Activated T-helper 9 cell treated with anti-CD3 and anti-CD28 coated beads, Interleukin-2, amount 50 U/mL, for 16 hours (primary cell): ENCODE results near the gene TBX6.

ENCODE experiments used
- DNase-seq: peaks from one replicate; pipeline ENCODE4 v3.0.0-alpha.2; 2020; ENCODE audit warnings: low read depth

Gene TBX6

DNA sequence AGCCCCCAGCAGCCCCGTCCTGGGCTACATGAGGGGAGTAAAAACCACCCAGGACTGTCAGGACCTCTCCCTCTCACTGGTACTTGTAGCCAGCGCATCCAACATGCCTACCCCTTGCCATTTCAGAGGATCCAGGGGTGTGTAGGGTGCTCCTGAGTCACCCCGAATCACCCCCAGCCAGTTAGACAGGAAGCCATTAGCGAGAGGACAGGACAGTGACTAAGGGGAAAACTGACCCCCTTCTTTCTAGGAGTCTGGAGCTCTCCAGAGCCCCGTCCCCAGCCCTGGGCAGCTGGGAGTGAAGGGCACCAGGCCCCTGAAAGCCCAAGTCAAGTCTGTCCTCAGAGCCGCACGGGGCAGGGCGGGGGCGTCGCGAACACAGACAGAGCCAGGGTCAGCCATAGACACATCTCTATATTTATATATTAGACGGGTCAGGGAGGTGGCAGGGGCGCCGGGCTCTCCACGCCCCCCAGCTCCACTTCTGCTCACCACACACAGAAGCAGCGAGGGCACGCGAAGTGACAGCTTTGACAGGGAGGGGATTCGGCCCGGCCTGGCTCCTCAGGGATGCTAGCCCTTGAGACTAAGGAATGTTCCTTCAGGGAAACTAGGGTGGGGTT lies 22.1 kb upstream of the TBX6 start:
- DNase-seq, result no peak

DNA sequence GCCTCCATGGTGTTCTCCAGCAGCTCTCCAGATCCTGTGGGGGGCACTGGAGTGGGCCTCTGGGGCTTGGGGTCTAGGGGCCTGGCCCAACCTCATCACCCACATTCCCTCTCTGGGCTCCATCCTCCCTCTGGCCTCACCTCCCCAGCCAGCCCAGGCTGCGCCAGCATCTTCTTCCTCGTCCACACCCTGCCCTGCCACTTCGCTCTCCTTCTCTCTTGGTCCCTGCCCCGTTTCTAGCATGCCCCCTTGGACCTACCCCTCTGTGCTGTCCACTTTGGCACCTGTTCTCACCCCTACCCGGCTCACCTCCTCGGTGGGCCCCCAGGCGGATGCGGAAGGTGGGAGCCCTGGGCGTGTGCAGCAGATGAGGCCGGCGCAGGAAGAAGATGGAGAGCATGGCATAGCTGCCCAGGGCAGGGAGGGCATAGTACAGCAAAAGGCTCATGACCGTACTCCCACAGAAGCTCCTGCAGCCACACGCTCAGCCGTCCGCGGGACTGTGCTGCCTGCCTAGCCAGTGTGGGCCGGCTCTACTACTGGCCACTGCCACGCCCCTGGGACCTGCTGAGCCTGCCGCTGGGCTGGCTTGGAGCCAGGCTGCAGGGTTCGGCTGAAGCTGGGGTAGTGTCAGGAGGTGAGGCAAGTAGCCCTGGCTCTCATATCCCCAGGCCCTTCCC lies 21.4 kb upstream of the TBX6 start, which contains the start of gene GDPD3:
Gene GDPD3 (minus strand): TSS at position 507 of the 680 bp plus-strand sequence. CDS start 59 bp downstream, at position 448.
- no peak for DNase-seq

DNA sequence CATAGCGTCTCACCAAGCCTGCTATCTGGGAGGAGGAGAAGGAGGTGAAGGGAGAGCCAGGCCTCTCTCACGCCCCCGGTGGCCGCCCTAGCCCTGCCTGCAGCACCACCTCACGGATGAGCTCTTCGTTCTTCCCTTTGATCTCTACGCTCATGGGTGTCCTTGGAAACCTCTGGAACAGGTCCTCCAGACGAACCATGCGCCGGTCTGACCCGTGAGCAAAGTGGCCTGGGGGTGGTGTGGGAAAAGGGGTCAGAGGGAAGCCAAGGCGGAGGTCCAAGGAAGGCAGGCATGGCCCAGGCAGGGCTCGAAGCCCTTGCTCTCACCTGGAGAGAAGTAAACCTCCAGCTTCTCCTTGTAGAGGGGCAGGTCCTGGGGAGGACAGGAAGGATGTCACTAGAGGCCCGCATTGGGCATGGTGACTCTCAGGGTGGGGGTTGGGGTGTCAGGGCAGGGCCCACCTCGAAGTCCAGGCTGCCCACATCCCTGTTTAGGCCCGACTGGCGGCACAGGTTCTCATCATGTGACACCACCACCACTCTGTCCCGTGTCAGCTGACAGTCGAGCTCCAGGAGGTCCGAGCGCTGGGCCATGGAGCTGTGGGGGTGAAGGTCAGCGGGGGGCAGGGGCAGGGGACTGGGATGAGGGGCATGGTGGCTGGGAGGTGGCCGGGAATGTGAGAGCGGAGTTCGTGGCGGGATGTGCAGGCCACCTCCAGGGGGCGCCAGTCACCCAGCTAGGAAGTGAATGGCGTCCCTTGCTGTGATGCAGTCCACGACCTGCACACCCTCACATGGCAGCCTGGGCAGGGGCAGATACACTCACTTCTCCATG lies 20.7 kb upstream of the TBX6 start:
- peak; percentile 43 for DNase-seq

DNA sequence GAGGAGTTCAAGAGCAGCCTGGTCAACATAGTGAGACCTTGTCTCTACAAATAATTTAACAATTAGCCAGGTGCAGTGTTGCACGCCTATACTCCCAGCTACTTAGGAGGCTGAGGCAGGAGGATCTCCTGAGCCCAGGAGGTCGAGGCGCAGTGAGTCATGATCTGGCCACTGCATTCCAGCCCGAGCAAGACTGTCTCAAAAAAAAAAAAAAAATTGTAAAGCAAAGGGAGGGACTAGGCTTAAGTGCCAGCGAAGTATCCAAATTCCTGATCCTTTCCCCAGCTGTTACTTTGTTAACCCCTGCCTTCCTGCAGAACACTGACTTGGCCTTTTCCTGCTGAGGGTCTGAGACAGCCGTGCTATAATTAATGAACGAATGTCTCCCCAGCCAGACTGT lies 18.9 kb upstream of the TBX6 start:
- DNase-seq, result no peak

DNA sequence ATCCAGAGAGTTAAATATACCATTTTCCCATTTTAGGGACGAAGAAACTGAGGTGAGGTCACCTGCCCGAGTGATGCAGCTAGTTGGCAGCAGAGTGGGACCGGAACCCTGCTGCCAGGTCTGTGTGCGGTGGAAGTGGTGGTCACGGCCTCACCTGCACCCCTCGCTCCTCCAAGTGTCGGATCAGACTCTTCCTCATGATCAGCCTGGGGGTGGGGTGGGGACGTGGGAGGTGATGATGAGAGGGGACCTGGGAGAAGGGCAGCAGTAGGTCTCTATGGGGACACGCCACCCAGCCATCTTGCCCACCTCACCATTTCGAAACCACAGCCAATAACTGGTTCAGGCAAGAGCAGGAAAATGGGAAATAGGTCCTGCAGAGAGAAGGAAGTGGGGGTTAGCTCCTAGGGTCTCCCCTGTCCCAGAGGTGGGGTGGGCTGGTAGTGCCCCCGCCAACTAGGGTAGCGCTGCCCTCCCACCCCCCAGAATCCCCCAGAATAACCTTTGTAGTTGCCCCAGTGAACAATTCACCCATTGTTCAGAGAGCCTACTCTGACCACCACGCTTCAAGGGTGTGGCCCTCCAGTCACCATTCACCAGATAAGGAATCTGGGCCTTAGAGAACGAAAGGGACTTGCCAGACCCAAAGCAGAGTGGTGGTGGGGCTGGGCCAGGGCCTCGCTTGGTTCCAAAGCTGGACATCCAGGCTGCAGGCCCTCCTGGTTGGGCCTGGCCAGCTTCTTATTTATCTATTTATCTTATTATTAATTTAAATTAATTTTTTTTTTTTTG lies 16.5 kb upstream of the TBX6 start:
- DNase-seq, result no peak

- no peak for DNase-seq
These were observed 12.8 kb upstream of the TBX6 start for GRCh38 chr16:30104492-30104891.

DNA sequence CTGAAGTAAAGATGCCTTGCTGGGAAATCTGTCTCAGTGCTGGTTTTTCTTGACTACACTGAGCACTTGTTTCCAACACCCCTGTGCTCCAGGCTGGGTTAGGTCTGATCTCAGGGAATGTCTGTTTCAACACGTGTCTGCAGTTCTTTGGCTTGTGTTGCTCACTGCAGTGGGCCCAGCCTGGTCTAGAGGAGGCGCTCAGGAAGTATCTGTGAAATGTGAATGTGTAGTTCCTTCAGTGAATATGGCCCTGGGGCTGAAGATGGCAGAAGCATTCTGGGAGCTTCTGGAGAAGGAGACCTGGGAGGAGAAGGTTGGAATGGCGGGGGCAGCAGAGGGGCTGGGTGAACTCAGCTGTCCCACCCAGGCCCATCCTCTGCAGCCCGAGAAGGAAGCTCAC lies 12.4 kb upstream of the TBX6 start:
- no peak for DNase-seq

DNA sequence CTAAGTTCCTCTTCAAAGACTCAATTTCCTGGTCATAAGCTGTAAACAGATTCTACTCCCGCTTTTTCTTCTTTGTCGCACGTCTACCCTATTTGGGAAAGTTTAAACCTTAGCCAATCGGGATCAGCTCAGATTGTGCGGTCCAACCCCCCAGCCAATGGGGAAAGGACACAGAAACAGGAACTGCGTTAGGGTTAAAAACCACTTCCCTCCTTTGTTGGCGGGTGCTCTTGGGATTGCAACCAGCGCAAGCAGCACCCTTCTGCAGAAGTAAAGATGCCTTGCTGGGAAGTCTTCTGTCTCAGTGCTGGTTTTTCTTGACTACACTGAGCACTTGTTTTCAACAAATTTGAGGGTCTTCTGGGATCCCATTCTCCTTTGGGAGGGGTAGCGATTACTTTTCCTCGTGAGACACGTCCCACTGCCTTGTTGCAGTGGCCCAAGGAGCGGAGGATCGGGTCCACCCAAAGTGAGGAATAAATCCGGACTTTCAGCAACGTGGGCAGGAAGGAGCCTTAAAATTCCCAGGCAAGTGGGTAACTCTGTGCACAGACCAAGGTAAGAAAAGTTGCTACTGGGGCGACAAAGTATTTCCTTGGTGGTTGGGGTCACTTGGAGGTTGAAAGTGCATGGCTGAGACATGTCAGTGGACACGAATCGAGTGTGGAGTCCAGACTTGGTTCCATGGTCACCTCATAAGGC lies 5.3 kb upstream of the TBX6 start:
- no peak for DNase-seq

- DNase-seq, result peak; percentile 85
These were observed 4.6 kb upstream of the TBX6 start, which contains the start of gene YPEL3 for GRCh38 chr16:30096105-30096861. TSS of gene YPEL3 (minus strand) at chr16:30096213. CDS start at chr16:30095482, 731 bp downstream.

- no peak for DNase-seq
These were observed 3.7 kb upstream of the TBX6 start for GRCh38 chr16:30095166-30096078.

- no peak for DNase-seq
These were observed 2.9 kb upstream of the TBX6 start for GRCh38 chr16:30094541-30095165.

DNA sequence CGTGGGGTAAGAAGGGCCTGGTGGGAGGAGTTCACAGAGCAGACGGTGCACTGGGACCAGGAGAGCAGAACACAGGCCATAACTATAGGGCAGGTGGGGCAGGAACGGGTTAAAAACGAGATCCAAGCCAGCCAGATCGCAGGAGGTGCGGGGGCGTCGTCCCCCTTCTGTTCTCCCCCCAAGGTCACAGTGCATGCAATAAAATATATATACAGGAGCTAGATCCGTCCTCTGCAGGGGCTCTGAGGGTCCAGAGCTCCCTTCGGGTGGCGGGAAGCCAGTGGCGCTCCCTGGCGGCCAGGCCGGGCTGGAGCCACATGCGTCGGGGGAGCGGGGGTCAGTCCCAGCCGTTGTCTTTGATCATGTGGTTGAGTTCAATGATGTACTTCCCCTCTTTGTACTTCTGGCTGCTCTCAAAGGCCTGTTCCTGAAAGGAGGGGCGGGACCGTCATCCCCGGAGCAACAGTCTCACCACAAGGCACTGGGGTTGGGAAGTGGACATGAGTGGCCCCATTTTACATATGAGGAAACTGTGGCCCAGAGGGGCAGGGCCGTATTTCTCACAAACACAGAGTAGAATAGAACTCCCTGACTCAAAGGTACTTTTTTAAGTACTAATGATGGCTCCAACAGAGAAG lies 768 bp upstream of the TBX6 start:
- peak; percentile 49 for DNase-seq

- DNase-seq, result no peak
These were observed 953 bp downstream of the TBX6 start for GRCh38 chr16:30090610-30091331.

GRCh38 chr16:30088832-30089624 lies 2.7 kb downstream of the TBX6 start:
- DNase-seq, result no peak

DNA sequence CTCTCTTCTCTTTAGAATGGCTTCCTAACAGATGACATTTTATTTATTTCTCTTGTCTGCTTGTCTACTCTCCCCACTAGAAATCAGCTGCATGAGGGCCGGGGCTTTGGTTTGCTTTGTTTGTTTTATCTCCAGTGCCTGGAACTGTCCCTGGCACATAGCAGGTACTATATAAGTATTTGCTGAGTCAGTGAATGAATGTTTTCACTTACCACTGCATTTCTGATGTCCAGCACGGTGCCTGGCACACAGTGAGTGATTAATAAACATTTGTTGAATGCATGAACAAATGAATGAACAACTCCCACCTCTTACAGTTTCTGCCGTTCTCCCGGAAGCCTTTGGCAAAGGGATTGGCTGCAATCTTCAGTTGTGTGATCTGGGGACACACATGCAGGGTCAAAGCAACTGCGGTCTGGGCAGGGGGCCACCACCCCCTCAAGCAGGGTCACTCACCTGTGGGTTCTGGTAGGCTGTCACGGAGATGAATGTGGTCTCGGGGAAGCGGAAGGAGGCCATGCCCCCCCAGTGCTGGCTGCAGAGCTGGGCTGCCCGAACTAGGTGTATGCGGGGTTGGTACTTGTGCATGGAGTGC lies 3.4 kb downstream of the TBX6 start:
- DNase-seq, result no peak

GRCh38 chr16:30087181-30087898 lies 4.4 kb downstream of the TBX6 start:
- no peak for DNase-seq
